ENCODE results near the gene MALRD1. TPM values are rescaled to one million over a fixed set of nuclear protein-coding genes. Genes with fewer than 3 reads are reported as not detected.

The MALRD1 gene
- total RNA-seq, 4 donors from 2014 or later: 0.50 to 2.8 (median 1.6) TPM

DNA sequence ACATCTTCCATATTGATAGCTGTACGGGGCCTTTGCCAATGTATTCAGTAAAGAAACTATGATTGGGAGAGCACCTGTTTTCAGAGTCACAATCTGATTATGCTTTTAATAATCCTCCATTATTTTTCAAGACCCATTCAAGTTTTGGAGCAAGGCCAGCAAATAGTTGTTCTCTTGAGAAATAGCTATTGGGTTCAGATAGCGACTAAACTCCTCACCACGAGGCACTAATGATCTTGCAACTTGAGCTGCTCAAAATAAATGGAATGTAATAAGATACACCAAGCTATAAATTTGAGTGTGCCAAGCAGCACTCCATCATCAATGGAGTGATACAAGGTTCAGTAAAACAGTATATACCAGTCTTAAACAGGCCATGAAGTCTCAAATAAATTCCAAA is 7.4 kb upstream of the MALRD1 start:
- Histone ChIP-seq H3K27me3 (no peaks in the 10 kb centered on the region), H3K9me3 (no peaks in the 10 kb centered on the region), H3K27ac (no peak overlapping the region), H3K4me3 (no peak overlapping the region), H3K4me1 (no peaks in the 10 kb centered on the region), H3K36me3 (no peaks in the 10 kb centered on the region)
- no peak for TF ChIP-seq POLR2A (IDR thresholded peaks at IDR 0.05)
- TF ChIP-seq, protein P1, sequence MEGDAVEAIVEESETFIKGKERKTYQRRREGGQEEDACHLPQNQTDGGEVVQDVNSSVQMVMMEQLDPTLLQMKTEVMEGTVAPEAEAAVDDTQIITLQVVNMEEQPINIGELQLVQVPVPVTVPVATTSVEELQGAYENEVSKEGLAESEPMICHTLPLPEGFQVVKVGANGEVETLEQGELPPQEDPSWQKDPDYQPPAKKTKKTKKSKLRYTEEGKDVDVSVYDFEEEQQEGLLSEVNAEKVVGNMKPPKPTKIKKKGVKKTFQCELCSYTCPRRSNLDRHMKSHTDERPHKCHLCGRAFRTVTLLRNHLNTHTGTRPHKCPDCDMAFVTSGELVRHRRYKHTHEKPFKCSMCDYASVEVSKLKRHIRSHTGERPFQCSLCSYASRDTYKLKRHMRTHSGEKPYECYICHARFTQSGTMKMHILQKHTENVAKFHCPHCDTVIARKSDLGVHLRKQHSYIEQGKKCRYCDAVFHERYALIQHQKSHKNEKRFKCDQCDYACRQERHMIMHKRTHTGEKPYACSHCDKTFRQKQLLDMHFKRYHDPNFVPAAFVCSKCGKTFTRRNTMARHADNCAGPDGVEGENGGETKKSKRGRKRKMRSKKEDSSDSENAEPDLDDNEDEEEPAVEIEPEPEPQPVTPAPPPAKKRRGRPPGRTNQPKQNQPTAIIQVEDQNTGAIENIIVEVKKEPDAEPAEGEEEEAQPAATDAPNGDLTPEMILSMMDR (IDR thresholded peaks at IDR 0.05): no peak
- TF ChIP-seq EP300 (IDR thresholded peaks at IDR 0.05): no peak
- no peak for TF ChIP-seq POLR2AphosphoS5 (IDR thresholded peaks at IDR 0.05)
- ATAC-seq: no peak
- 50 to 79% methylated on average over 3 of the region's 3 CpGs for WGBS, 2 donors (ENCODE audit: low coverage in 1 of 2)

DNA sequence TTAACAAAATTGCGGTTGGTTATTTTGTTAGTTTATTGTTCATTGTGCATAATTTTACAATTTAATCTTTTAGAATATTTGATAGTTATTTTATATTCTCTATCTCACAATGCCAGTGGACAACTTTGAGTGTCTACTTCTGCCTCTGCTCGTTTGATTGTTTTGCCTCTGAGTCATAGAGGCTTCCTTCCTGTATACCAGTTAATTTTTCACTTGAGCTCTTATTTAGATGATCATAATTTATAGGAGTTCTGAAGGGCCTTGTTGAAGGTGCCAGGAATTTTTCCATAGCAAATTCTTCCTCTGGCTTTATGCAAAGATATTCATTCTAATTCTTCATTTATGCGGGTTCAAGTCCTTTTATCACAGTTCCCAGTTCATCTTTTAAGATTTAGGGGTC is 5.2 kb upstream of the MALRD1 start:
- H3K36me3 ChIP-seq: no peaks in the 10 kb centered on the region
- no peaks in the 10 kb centered on the region for H3K9me3 ChIP-seq
- 23 to 49% methylated on average over 3 of the region's 3 CpGs for WGBS, 2 donors (ENCODE audit: low coverage in 1 of 2)
- ATAC-seq: no peak
- no peak overlapping the region for H3K4me3 ChIP-seq
- no peaks in the 10 kb centered on the region for H3K4me1 ChIP-seq
- no peak overlapping the region for H3K27ac ChIP-seq
- no peaks in the 10 kb centered on the region for H3K27me3 ChIP-seq
- TF ChIP-seq POLR2AphosphoS5 (IDR thresholded peaks at IDR 0.05): no peak
- no peak for TF ChIP-seq POLR2A (IDR thresholded peaks at IDR 0.05)
- no peak for TF ChIP-seq EP300 (IDR thresholded peaks at IDR 0.05)
- TF ChIP-seq, protein P1 (IDR thresholded peaks at IDR 0.05): no peak

DNA sequence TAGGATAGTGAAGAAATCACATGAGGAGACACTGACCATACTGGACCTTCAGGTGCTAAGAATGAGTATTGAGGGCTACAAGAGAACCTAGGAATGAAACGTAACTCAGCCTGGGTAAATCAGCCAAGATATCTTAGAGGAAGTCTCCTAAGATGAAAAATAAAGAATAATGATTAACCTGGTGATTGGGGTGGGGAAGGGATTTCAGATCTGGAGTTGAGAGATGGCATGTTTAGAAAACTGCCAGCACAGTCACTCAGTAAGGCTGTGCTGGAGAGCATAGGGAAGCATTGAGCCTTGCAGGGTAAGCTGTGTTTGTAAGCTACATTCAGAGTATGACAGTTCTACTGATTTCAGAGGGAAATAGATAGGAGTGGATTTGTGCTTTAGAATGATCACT is 1.9 kb upstream of the MALRD1 start:
- Histone ChIP-seq H3K27me3 (no peaks in the 10 kb centered on the region), H3K27ac (no peak overlapping the region), H3K4me3 (no peak overlapping the region), H3K9me3 (no peaks in the 10 kb centered on the region), H3K36me3 (no peaks in the 10 kb centered on the region), H3K4me1 (no peaks in the 10 kb centered on the region)
- WGBS, 2 donors (ENCODE audit: low coverage in 1 of 2): 64 to 80% methylated on average over 1 of the region's 1 CpG
- TF ChIP-seq EP300 (IDR thresholded peaks at IDR 0.05) (no peak), POLR2A (IDR thresholded peaks at IDR 0.05) (no peak), POLR2AphosphoS5 (IDR thresholded peaks at IDR 0.05) (no peak)
- TF ChIP-seq, protein P1 (IDR thresholded peaks at IDR 0.05): no peak
- no peak for ATAC-seq

DNA sequence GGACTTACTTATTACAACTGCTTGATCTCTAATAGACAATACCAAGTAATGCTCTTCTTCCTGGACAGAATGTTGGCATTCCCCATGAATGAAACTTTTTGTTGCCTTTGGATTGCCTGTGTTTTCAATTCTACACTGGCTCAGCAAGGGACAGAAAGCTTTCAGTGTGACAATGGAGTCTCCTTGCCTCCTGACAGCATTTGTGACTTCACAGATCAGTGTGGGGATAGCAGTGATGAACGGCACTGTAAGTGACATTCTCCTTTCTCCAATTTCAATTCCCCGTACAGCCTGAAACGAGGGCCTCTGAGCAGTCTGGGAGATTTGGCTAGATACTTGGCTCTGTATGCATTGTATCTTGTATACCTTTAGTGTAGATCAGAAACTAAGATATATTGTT is 290 bp downstream of the MALRD1 start:
- no peak for TF ChIP-seq EP300 (IDR thresholded peaks at IDR 0.05)
- TF ChIP-seq, protein P1 (IDR thresholded peaks at IDR 0.05): no peak
- TF ChIP-seq POLR2AphosphoS5 (IDR thresholded peaks at IDR 0.05): no peak

DNA sequence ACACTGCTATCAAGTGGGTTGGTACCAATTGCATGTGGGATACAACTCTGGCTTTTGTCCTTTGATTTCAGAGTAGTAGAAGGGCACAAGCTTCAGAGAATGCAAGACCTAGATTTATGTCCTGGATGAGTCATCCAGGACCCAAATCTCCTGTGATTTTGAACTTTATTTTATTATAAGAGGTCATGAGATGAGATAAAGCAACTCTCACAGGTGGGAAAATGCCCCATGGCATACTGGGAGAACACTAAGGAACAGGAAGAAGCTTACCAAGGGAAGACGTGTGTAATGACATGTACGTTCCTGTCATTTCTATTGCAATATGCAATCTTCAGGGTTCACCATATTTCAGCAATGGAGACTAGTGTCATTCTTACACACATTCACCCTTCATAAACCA is 966 bp downstream of the MALRD1 start:
- 71 to 100% methylated on average over 2 of the region's 2 CpGs for WGBS, 2 donors (ENCODE audit: low coverage in 1 of 2)
- no peaks in the 10 kb centered on the region for H3K27me3 ChIP-seq
- TF ChIP-seq EP300 (IDR thresholded peaks at IDR 0.05) (no peak), POLR2A (IDR thresholded peaks at IDR 0.05) (no peak), POLR2AphosphoS5 (IDR thresholded peaks at IDR 0.05) (no peak)
- TF ChIP-seq, protein P1 (IDR thresholded peaks at IDR 0.05): no peak
- no peaks in the 10 kb centered on the region for H3K9me3 ChIP-seq
- H3K27ac ChIP-seq: no peak overlapping the region
- no peak for ATAC-seq
- H3K4me3 ChIP-seq: no peak overlapping the region
- no peaks in the 10 kb centered on the region for H3K36me3 ChIP-seq
- no peaks in the 10 kb centered on the region for H3K4me1 ChIP-seq

More for the DNA sequence above, 290 bp downstream of the MALRD1 start:
- no peaks in the 10 kb centered on the region for H3K27me3 ChIP-seq
- H3K9me3 ChIP-seq: no peaks in the 10 kb centered on the region
- ATAC-seq: no peak
- no peak overlapping the region for H3K4me3 ChIP-seq
- H3K36me3 ChIP-seq: no peaks in the 10 kb centered on the region
- no peaks in the 10 kb centered on the region for H3K4me1 ChIP-seq
- WGBS, 2 donors (ENCODE audit: low coverage in 1 of 2): 24 to 29% methylated on average over 2 of the region's 3 CpGs
- H3K27ac ChIP-seq: no peak overlapping the region
